GM10266 (cell line): Measurements from ENCODE around the gene BBOF1.

Experiments
- DNase-seq: peaks from one replicate; pipeline ENCODE4 v3.0.0; 2012; ENCODE audit errors: extremely low spot score
- TF ChIP-seq, protein P1 (sequence below): IDR thresholded peaks from 2 replicates; pipeline ENCODE4 v1.5.1; 2012; ENCODE audit warnings: mild to moderate bottlenecking, low read depth; ENCODE audit not compliant: control insufficient read depth, insufficient read depth; ENCODE audit errors: missing control alignments

BBOF1 gene

DNA sequence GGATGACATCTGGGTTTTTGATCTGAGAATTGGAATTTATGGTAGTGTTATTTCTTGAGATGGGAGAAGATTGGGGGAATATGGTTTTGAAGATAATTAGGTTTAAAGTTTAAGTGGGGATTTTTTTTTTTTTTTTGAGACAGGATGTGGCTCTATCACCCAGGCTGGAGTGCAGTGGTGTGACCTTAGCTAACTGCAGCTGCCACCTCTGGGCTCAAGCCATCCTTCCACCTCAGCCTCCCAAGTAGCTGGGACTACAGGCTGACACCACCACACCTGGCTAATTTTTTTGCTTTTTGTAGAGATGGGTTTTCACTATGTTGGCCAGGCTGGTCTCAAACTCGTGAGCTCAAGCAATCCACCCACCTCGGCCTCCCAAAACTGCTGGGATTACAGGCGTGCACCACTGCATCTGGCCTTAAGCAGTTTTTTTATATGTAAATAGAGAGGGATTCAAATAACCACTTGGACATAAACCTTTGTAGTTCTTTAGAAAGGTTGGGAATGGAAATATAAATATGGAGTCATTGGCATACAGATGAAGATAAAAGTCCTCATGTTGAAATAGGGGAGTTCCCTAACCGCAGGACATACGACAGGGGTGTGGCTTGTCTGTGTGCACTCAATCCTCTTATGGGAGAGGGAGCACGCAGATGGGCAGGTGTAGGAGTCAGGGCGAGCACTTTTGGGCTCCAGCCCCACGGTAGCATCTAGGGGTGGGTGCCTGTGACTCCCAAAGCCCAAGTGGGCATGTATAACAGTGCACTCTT lies 70.3 kb downstream of the BBOF1 start:
- TF ChIP-seq, protein P1, sequence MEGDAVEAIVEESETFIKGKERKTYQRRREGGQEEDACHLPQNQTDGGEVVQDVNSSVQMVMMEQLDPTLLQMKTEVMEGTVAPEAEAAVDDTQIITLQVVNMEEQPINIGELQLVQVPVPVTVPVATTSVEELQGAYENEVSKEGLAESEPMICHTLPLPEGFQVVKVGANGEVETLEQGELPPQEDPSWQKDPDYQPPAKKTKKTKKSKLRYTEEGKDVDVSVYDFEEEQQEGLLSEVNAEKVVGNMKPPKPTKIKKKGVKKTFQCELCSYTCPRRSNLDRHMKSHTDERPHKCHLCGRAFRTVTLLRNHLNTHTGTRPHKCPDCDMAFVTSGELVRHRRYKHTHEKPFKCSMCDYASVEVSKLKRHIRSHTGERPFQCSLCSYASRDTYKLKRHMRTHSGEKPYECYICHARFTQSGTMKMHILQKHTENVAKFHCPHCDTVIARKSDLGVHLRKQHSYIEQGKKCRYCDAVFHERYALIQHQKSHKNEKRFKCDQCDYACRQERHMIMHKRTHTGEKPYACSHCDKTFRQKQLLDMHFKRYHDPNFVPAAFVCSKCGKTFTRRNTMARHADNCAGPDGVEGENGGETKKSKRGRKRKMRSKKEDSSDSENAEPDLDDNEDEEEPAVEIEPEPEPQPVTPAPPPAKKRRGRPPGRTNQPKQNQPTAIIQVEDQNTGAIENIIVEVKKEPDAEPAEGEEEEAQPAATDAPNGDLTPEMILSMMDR: no peak
- DNase-seq: no peak

DNA sequence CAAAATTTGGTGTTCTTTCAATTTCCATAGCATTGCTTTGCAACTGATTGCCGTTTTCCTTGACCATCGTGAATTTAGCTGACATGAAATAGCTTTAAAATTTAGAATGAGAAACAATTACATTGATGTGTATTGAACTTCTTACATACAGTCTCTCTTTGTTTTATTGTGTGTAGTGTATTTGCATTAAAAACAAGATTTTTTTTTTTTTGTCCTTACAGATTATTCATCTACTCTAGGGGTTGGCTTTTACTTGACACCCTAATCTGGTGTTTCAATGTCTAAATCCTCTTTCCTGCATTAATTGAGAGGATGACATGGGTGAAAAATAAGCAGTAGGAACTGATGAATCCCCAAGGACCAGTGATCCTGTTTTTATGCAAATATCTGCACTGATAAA lies 86.2 kb downstream of the BBOF1 start:
- DNase-seq: no peak
- TF ChIP-seq, protein P1: no peak

DNA sequence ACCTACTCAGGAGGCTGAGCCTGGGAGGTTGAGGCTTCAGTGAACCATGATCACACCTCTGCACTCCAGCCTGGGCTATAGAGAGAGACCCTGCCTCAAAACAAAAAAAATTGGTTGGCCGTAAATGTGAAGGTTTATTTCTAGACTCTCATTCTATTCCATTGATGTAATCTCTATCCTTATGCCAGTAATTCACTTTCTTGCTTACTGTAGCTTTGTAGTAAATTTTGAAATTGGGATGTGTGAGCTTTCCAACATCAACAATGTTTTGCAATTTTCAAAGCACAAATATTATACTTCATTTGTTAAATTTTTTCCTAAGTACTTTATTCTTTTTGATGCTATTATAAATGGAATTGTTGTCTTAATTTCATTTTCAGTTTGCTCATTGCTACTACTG lies 90.2 kb downstream of the BBOF1 start:
- DNase-seq: no peak
- TF ChIP-seq, protein P1: no peak

DNA sequence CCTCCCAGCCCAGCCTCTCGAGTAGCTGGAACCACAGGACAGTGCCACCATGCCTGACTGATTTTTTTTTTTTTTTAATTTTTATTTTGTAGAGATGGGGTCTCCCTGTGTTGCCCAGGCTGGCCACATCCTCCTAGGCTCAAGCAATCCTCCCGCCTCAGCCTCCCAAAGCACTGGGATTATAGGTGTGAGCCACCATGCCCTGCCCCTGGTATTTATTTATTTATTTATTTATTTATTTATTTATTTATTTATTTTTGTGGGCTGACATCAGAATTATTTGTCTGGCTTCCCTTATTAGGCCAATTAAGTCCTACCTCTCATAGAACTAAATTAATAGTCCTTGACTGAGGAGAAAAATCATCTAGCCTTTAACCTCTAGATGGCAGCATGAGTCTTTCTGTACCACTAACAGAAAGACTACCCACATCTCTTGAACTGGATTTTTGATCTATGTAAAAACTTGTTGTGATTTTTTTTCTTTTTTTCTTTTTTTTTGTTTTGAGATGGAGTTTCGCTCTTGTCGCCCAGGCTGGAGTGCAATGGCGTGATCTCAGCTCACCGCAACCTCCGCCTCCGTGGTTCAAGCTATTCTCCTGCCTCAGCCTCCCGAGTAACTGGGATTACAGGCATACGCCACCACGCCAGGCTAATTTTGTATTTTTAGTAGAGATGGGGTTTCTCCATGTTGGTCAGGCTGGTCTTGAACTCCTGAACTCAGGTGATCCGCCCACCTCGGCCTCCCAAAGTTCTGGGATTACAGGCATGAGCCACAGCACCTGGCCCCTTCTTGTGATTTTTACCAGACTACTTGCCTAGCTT lies 92.5 kb downstream of the BBOF1 start:
- peak; percentile 53 for DNase-seq
- TF ChIP-seq, protein P1: peak; percentile 58
